ENCODE measurements around the gene PELI2. TPM values are rescaled to one million over a fixed set of nuclear protein-coding genes. Genes with fewer than 3 reads are reported as not detected.

Gene PELI2
- polyA plus RNA-seq, 1 donor (not counting 4 experiments of a cell fraction or from before 2014, with no cell fraction given): not detected

GRCh38 chr14:56100556-56100955, 17.7 kb upstream of the PELI2 start:
- Histone ChIP-seq H3K9me1 (ENCODE audit: control insufficient read depth, extremely low read depth, insufficient read depth, low read length) (no peaks in the 10 kb centered on the region), H3K36me3 (ENCODE audit: control insufficient read depth in 2 of 2, extremely low read depth in 1 of 2, insufficient read depth in 2 of 2, low read length in 2 of 2) (no peaks in the 10 kb centered on the region), H3K4me1 (ENCODE audit: control insufficient read depth, extremely low read depth, insufficient read depth, low read length) (no peaks in the 10 kb centered on the region), H3K4me2 (ENCODE audit: control insufficient read depth, extremely low read depth, insufficient read depth, low read depth, low read length) (no peak overlapping the region), H3K4me3 (ENCODE audit: control insufficient read depth in 2 of 3, extremely low read depth in 1 of 3, insufficient read depth in 2 of 3, low read depth in 1 of 3, low read length in 3 of 3) (no peak overlapping the region), H3K79me2 (ENCODE audit: control insufficient read depth, insufficient read depth, low read length) (no peaks in the 10 kb centered on the region), H3K9me3 (ENCODE audit: control insufficient read depth, low read depth, low read length) (no peaks in the 10 kb centered on the region), H2AFZ (ENCODE audit: control insufficient read depth, low read length) (no peak overlapping the region), H4K20me1 (ENCODE audit: control insufficient read depth, extremely low read depth, insufficient read depth, low read length) (no peaks in the 10 kb centered on the region), H3K9ac (ENCODE audit: control insufficient read depth, extremely low read depth, insufficient read depth, low read length) (no peak overlapping the region), H3K27ac (ENCODE audit: control insufficient read depth, insufficient read depth, low read length) (no peak overlapping the region), H3K27me3 (ENCODE audit: control insufficient read depth, extremely low read depth, insufficient read depth, low read length) (peaks cover 6% of the 10 kb centered on the region)
- no peak for DNase-seq (ENCODE audit: low read depth, low spot score)
- TF ChIP-seq CTCF (optimal IDR thresholded peaks at IDR 0.05 in 1 of 3, IDR thresholded peaks at IDR 0.05 in 1 of 3, conservative IDR thresholded peaks at IDR 0.05 in 1 of 3; ENCODE audit: extremely low read depth in 1 of 3, insufficient read depth in 2 of 3, low read length in 3 of 3) (no peak), EZH2 (IDR thresholded peaks at IDR 0.05; ENCODE audit: low read length) (no peak)
- dilution Hi-C loops (cut with MboI; ENCODE audit: extremely low pct_ligation_motif_present, low sequenced_read_pairs): no loop called here
- no peak for FAIRE-seq

GRCh38 chr14:56102941-56103340, 15.3 kb upstream of the PELI2 start:
- H3K9ac ChIP-seq (ENCODE audit: control insufficient read depth, extremely low read depth, insufficient read depth, low read length): no peak overlapping the region

More at GRCh38 chr14:56102941-56103340, 15.3 kb upstream of the PELI2 start:
- TF ChIP-seq EZH2 (IDR thresholded peaks at IDR 0.05; ENCODE audit: low read length): no peak
- no peak for TF ChIP-seq CTCF (optimal IDR thresholded peaks at IDR 0.05 in 1 of 3, IDR thresholded peaks at IDR 0.05 in 1 of 3, conservative IDR thresholded peaks at IDR 0.05 in 1 of 3; ENCODE audit: extremely low read depth in 1 of 3, insufficient read depth in 2 of 3, low read length in 3 of 3)
- Histone ChIP-seq H2AFZ (ENCODE audit: control insufficient read depth, low read length) (no peak overlapping the region), H3K79me2 (ENCODE audit: control insufficient read depth, insufficient read depth, low read length) (no peaks in the 10 kb centered on the region), H3K27ac (ENCODE audit: control insufficient read depth, insufficient read depth, low read length) (no peak overlapping the region), H4K20me1 (ENCODE audit: control insufficient read depth, extremely low read depth, insufficient read depth, low read length) (no peaks in the 10 kb centered on the region), H3K4me2 (ENCODE audit: control insufficient read depth, extremely low read depth, insufficient read depth, low read depth, low read length) (no peak overlapping the region), H3K27me3 (ENCODE audit: control insufficient read depth, extremely low read depth, insufficient read depth, low read length) (peaks cover 6% of the 10 kb centered on the region), H3K4me3 (ENCODE audit: control insufficient read depth in 2 of 3, extremely low read depth in 1 of 3, insufficient read depth in 2 of 3, low read depth in 1 of 3, low read length in 3 of 3) (no peak overlapping the region), H3K9me1 (ENCODE audit: control insufficient read depth, extremely low read depth, insufficient read depth, low read length) (no peaks in the 10 kb centered on the region), H3K36me3 (ENCODE audit: control insufficient read depth in 2 of 2, extremely low read depth in 1 of 2, insufficient read depth in 2 of 2, low read length in 2 of 2) (no peaks in the 10 kb centered on the region), H3K4me1 (ENCODE audit: control insufficient read depth, extremely low read depth, insufficient read depth, low read length) (no peaks in the 10 kb centered on the region), H3K9me3 (ENCODE audit: control insufficient read depth, low read depth, low read length) (no peaks in the 10 kb centered on the region)
- FAIRE-seq: no peak
- dilution Hi-C loops (cut with MboI; ENCODE audit: extremely low pct_ligation_motif_present, low sequenced_read_pairs): no loop called here
- DNase-seq (ENCODE audit: low read depth, low spot score): no peak

All from keratinocyte (primary cell).